Stimulated activated CD8-positive, alpha-beta memory T cell treated with anti-CD3 and anti-CD28 coated beads, Interleukin-12 subunit alpha, Interleukin-12 subunit beta, amount 100 ng/mL, for 24 hours (primary cell): ENCODE measurements around the gene KATNBL1.
"Not testable (repeated sequence)": the region's sequence is repeated elsewhere in the genome, so short reads cannot be mapped to it uniquely, and the experiment has no call there.

Experiments used
- DNase-seq: peaks from one replicate; pipeline ENCODE4 v3.0.0-alpha.2; 2020; ENCODE audit errors: extremely low read depth

The KATNBL1 gene

GRCh38 chr15:34203305-34203704 lies 6.6 kb downstream of the KATNBL1 start:
- no peak for DNase-seq

- DNase-seq = not testable (repeated sequence)
Observed at GRCh38 chr15:34193272-34193671, 16.6 kb downstream of the KATNBL1 start.

- no peak for DNase-seq
Observed at GRCh38 chr15:34188711-34189110, 21.2 kb downstream of the KATNBL1 start.

- no peak for DNase-seq
Observed at GRCh38 chr15:34185666-34186065, 24.2 kb downstream of the KATNBL1 start.

GRCh38 chr15:34182942-34183341 lies 27.0 kb downstream of the KATNBL1 start:
- DNase-seq = no peak

- no peak for DNase-seq
Observed at GRCh38 chr15:34179234-34179633, 30.7 kb downstream of the KATNBL1 start.

GRCh38 chr15:34165987-34166573 lies 43.8 kb downstream of the KATNBL1 start:
- not testable (repeated sequence) for DNase-seq

GRCh38 chr15:34161329-34161963 lies 48.5 kb downstream of the KATNBL1 start:
- DNase-seq = no peak

GRCh38 chr15:34160735-34161134 lies 49.2 kb downstream of the KATNBL1 start:
- DNase-seq = no peak

GRCh38 chr15:34158355-34158754 lies 51.5 kb downstream of the KATNBL1 start:
- no peak for DNase-seq

- no peak for DNase-seq
Observed at GRCh38 chr15:34155859-34156258, 54.0 kb downstream of the KATNBL1 start.

- DNase-seq = no peak
Observed at GRCh38 chr15:34154725-34155204, 55.1 kb downstream of the KATNBL1 start.

GRCh38 chr15:34147371-34148140 lies 62.3 kb downstream of the KATNBL1 start:
- DNase-seq = no peak

GRCh38 chr15:34133511-34133910 lies 76.4 kb downstream of the KATNBL1 start:
- no peak for DNase-seq

GRCh38 chr15:34132881-34133280 lies 77.0 kb downstream of the KATNBL1 start:
- no peak for DNase-seq

GRCh38 chr15:34128898-34129297 lies 81.0 kb downstream of the KATNBL1 start:
- DNase-seq = no peak

- no peak for DNase-seq
Observed at GRCh38 chr15:34126522-34126921, 83.4 kb downstream of the KATNBL1 start.

GRCh38 chr15:34125945-34126344 lies 84.0 kb downstream of the KATNBL1 start:
- DNase-seq = no peak

- no peak for DNase-seq
Observed at GRCh38 chr15:34124651-34125050, 85.2 kb downstream of the KATNBL1 start.

GRCh38 chr15:34122771-34123183 lies 87.1 kb downstream of the KATNBL1 start:
- DNase-seq = no peak

- DNase-seq = not testable (repeated sequence)
Observed at GRCh38 chr15:34121786-34122185, 88.1 kb downstream of the KATNBL1 start.

GRCh38 chr15:34120420-34120819 lies 89.5 kb downstream of the KATNBL1 start:
- not testable (repeated sequence) for DNase-seq

- DNase-seq = no peak
Observed at GRCh38 chr15:34119291-34119690, 90.6 kb downstream of the KATNBL1 start.
